Keratinocyte (primary cell): ENCODE results near the gene IRAK3. TPM values are rescaled to one million over a fixed set of nuclear protein-coding genes. Genes with fewer than 3 reads are reported as not detected.

Experiments used
- DNase-seq: peaks from one replicate; pipeline ENCODE4 v3.0.0-alpha.2; 2011; ENCODE audit warnings: low read depth, missing footprints, low spot score
- FAIRE-seq: peaks from 2 replicates; lab custom pipeline; 2011; peaks lifted over from hg19 to GRCh38; lab: Jason Lieb, UNC
- H2AFZ ChIP-seq: 2 replicates; pipeline ENCODE4 v1.6.0; 2012; ENCODE audit warnings: low read length, control low read depth, inconsistent platforms; ENCODE audit not compliant: control insufficient read depth
- H3K27ac ChIP-seq: 2 replicates; pipeline ENCODE4 v1.5.1; 2011; ENCODE audit warnings: low read length; ENCODE audit not compliant: control insufficient read depth, insufficient read depth
- H3K27me3 ChIP-seq: 3 replicates; pipeline ENCODE4 v1.6.0; 2011; ENCODE audit warnings: low read length; ENCODE audit not compliant: control insufficient read depth, insufficient read depth; ENCODE audit errors: extremely low read depth
- H3K36me3 ChIP-seq, 2 experiments: 2 replicates in 1 of 2; 3 replicates in 1 of 2; pipeline ENCODE4 v1.5.1; 2011; ENCODE audit warnings: low read length in 2 of 2, mild to moderate bottlenecking in 1 of 2; ENCODE audit not compliant: control insufficient read depth in 2 of 2, insufficient read depth in 2 of 2; ENCODE audit errors: extremely low read depth in 1 of 2
- H3K4me1 ChIP-seq: 3 replicates; pipeline ENCODE4 v1.5.1; 2011; ENCODE audit warnings: low read length; ENCODE audit not compliant: control insufficient read depth, insufficient read depth; ENCODE audit errors: extremely low read depth
- H3K4me2 ChIP-seq: 3 replicates; pipeline ENCODE4 v1.6.0; 2011; ENCODE audit warnings: low read depth, low read length; ENCODE audit not compliant: control insufficient read depth, insufficient read depth; ENCODE audit errors: extremely low read depth
- H3K4me3 ChIP-seq, 3 experiments: fragments of 200-600 bp in 1 of 3; sonication (generic) in 1 of 3; 2 replicates in 2 of 3; 3 replicates in 1 of 3; pipeline ENCODE4 v1.5.1; 2011 to 2016; ENCODE audit warnings: low read length in 3 of 3, mild to moderate bottlenecking in 3 of 3, control low read depth in 2 of 3, inconsistent platforms in 1 of 3, low read depth in 1 of 3, mixed read lengths in 1 of 3, mixed run types in 1 of 3, moderate library complexity in 1 of 3; ENCODE audit not compliant: control insufficient read depth in 2 of 3, insufficient read depth in 2 of 3; ENCODE audit errors: extremely low read depth in 1 of 3
- H3K79me2 ChIP-seq: 2 replicates; pipeline ENCODE4 v1.6.0; 2012; ENCODE audit warnings: low read length; ENCODE audit not compliant: control insufficient read depth, insufficient read depth
- H3K9ac ChIP-seq: 3 replicates; pipeline ENCODE4 v1.6.0; 2011; ENCODE audit warnings: low read length; ENCODE audit not compliant: control insufficient read depth, insufficient read depth; ENCODE audit errors: extremely low read depth
- H3K9me1 ChIP-seq: 3 replicates; pipeline ENCODE4 v1.6.0; 2011; ENCODE audit warnings: low read length; ENCODE audit not compliant: control insufficient read depth, insufficient read depth; ENCODE audit errors: extremely low read depth
- H3K9me3 ChIP-seq: 2 replicates; pipeline ENCODE4 v1.5.1; 2012; ENCODE audit warnings: low read depth, low read length; ENCODE audit not compliant: control insufficient read depth
- H4K20me1 ChIP-seq: 3 replicates; pipeline ENCODE4 v1.6.0; 2011; ENCODE audit warnings: low read length; ENCODE audit not compliant: control insufficient read depth, insufficient read depth; ENCODE audit errors: extremely low read depth
- EZH2 ChIP-seq: IDR thresholded peaks from one replicate; pipeline ENCODE4 v1.6.1; 2012; ENCODE audit warnings: inconsistent platforms, mild to moderate bottlenecking, low read length, moderate library complexity
- dilution Hi-C: fragments of 300-500 bp; cut with MboI; formaldehyde crosslinking; loops from one replicate; pipeline ENCODE4 v1.7.0; 2020; ENCODE audit warnings: low sequenced_read_pairs; ENCODE audit not compliant: extremely low pct_ligation_motif_present
- polyA plus RNA-seq, 5 experiments: library from polyadenylated mRNA; depleted of rRNA in 3 of 5; stranded (reverse) in 3 of 5; stranded (forward) in 1 of 5; unstranded in 1 of 5; fragments of >200 nt; gene quantifications; 1 replicate in 1 of 5; 2 replicates in 3 of 5; 3 replicates in 1 of 5; pipeline versions ENCODE4 v1.2.1 to v1.2.3, GENCODE V29; 2011 to 2012; ENCODE audit warnings: missing spikeins in 2 of 5, low read depth in 1 of 5, low replicate concordance in 1 of 5
- TF ChIP-seq, protein P1 (sequence below), 3 experiments: IDR thresholded peaks in 1 of 3; conservative IDR thresholded peaks in 1 of 3; optimal IDR thresholded peaks in 1 of 3; 2 replicates in 2 of 3; 3 replicates in 1 of 3; pipeline versions ENCODE3 to v1.5.1; 2011; ENCODE audit warnings: low read length in 3 of 3, mild to moderate bottlenecking in 3 of 3, moderate library complexity in 2 of 3, control low read depth in 1 of 3, inconsistent platforms in 1 of 3; ENCODE audit not compliant: insufficient read depth in 2 of 3; ENCODE audit errors: extremely low read depth in 1 of 3

The IRAK3 gene
- polyA plus RNA-seq, 1 donor (not counting 4 experiments of a cell fraction or from before 2014, with no cell fraction given) = 0.07 TPM

- Histone ChIP-seq H3K4me1 (peaks cover 8% of the 10 kb centered on the region), H3K9ac (no peak overlapping the region), H3K4me3 (no peak overlapping the region), H3K27me3 (no peaks in the 10 kb centered on the region), H3K79me2 (no peaks in the 10 kb centered on the region), H3K36me3 (peaks cover 5 to 10% of the 10 kb centered on the region in 2 experiments), H3K4me2 (peak overlapping the region; percentile 22), H4K20me1 (no peaks in the 10 kb centered on the region), H3K9me1 (no peaks in the 10 kb centered on the region), H3K9me3 (peaks cover 3% of the 10 kb centered on the region), H3K27ac (peak overlapping the region; percentile 16), H2AFZ (peak overlapping the region; percentile 40)
- DNase-seq (no peak), FAIRE-seq (peak; percentile 69)
- TF ChIP-seq EZH2 = no peak
- TF ChIP-seq, protein P1, sequence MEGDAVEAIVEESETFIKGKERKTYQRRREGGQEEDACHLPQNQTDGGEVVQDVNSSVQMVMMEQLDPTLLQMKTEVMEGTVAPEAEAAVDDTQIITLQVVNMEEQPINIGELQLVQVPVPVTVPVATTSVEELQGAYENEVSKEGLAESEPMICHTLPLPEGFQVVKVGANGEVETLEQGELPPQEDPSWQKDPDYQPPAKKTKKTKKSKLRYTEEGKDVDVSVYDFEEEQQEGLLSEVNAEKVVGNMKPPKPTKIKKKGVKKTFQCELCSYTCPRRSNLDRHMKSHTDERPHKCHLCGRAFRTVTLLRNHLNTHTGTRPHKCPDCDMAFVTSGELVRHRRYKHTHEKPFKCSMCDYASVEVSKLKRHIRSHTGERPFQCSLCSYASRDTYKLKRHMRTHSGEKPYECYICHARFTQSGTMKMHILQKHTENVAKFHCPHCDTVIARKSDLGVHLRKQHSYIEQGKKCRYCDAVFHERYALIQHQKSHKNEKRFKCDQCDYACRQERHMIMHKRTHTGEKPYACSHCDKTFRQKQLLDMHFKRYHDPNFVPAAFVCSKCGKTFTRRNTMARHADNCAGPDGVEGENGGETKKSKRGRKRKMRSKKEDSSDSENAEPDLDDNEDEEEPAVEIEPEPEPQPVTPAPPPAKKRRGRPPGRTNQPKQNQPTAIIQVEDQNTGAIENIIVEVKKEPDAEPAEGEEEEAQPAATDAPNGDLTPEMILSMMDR (optimal IDR thresholded peaks at IDR 0.05 in 1 of 3, IDR thresholded peaks at IDR 0.05 in 1 of 3, conservative IDR thresholded peaks at IDR 0.05 in 1 of 3; ENCODE audit: extremely low read depth in 1 of 3, insufficient read depth in 2 of 3, low read length in 3 of 3) = peak; percentile 60 to 76 (median 69)
- dilution Hi-C loops = no loop called here
These were observed 43.9 kb upstream of the IRAK3 start for GRCh38 chr12:66144791-66145754.

DNA sequence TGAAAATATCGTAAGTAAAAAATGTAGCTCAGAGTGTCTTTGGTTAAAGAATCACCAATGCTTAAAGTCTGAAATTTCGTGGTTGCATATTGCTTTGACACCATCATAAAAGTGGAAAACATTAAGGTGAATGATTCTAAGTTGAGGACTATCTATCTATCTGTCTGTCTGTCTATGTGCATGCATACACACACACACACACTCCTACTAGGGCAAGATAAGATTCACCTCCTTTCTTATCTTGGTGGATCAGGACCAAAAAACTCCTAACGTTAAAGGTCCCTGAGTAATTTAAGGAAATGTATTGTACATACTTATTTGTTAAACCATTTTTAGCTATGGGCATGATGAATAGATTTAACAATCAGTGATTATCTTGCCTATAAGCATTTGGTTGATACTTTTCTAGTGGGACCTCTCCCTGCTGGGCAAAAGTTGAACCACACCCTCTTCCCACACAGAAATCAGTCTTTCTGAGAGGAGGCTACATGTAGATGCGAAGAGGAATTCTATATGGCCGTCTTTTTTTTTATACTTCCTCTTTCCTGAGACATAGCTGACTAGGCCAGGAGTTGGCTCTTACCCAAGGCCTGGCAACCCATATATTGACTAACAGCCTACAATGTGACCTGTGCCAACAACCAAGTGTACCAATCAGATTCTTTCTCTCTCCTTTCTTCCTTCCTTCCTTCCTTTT is 39.2 kb upstream of the IRAK3 start:
- H3K79me2 ChIP-seq = peaks cover 2% of the 10 kb centered on the region
- H3K27ac ChIP-seq = no peak overlapping the region
- H3K4me2 ChIP-seq = no peak overlapping the region
- H3K4me1 ChIP-seq = peaks cover 12% of the 10 kb centered on the region
- DNase-seq (no peak), FAIRE-seq (peak; percentile 55)
- H3K27me3 ChIP-seq = no peaks in the 10 kb centered on the region
- H3K9ac ChIP-seq = no peak overlapping the region
- dilution Hi-C loops = no loop called here
- no peak for TF ChIP-seq EZH2
- TF ChIP-seq, protein P1 (optimal IDR thresholded peaks at IDR 0.05 in 1 of 3, IDR thresholded peaks at IDR 0.05 in 1 of 3, conservative IDR thresholded peaks at IDR 0.05 in 1 of 3; ENCODE audit: extremely low read depth in 1 of 3, insufficient read depth in 2 of 3, low read length in 3 of 3) = peak in 2 of 3 experiments; percentile 18 to 20
- H3K9me1 ChIP-seq = no peaks in the 10 kb centered on the region
- no peaks in the 10 kb centered on the region for H3K9me3 ChIP-seq
- peaks cover 0 to 8% of the 10 kb centered on the region in 2 experiments for H3K36me3 ChIP-seq
- no peaks in the 10 kb centered on the region for H4K20me1 ChIP-seq
- H3K4me3 ChIP-seq = no peak overlapping the region
- H2AFZ ChIP-seq = no peak overlapping the region
